GOT3 (cell line): ENCODE results near the gene CTH.
"Not testable (repeated sequence)": the region's sequence is repeated elsewhere in the genome, so short reads cannot be mapped to it uniquely, and the experiment has no call there.

Experiments
- DNase-seq: peaks from one replicate; lab custom pipeline; 2025; ENCODE audit warnings: mixed read lengths; lab: John Stamatoyannopoulos, UW

Gene CTH

DNA sequence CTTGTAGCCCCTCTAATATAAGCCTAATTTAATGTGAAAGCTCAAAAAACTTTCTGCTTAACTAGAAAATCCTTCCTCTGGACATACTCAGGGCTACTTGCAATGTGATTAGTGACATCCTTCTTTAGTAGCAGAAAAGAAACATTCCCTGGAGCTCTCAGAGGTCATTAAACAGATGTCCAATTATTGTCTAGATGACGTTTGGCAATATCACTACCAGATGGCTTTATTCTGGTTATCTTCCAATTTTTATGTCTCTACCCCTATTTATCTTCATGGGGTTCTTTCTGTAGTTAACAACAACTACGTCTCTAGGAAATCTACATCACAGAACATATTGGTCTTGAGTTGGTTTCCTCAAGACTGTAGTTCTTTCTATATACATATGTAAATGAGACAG lies 44.2 kb downstream of the CTH start:
- no peak for DNase-seq

DNA sequence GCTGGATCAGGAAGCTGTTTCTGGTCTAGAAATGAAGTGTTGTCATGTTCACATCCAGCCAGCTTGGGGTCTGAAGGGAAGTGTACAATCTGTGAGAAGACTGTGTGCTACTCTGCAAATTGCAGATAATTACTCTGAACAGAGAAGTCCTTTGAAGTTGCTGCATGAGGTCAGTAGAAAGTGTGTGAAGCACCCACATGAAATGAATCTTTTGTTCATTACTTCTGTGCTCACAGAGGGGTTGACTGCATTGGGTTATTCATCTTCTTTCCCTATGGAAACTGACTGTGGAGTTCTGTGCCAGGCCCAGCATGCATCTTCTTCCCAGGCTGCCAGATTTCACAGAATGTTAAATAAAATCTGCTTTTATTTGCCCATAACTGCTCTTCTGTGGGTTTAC lies 47.1 kb downstream of the CTH start:
- DNase-seq = no peak

DNA sequence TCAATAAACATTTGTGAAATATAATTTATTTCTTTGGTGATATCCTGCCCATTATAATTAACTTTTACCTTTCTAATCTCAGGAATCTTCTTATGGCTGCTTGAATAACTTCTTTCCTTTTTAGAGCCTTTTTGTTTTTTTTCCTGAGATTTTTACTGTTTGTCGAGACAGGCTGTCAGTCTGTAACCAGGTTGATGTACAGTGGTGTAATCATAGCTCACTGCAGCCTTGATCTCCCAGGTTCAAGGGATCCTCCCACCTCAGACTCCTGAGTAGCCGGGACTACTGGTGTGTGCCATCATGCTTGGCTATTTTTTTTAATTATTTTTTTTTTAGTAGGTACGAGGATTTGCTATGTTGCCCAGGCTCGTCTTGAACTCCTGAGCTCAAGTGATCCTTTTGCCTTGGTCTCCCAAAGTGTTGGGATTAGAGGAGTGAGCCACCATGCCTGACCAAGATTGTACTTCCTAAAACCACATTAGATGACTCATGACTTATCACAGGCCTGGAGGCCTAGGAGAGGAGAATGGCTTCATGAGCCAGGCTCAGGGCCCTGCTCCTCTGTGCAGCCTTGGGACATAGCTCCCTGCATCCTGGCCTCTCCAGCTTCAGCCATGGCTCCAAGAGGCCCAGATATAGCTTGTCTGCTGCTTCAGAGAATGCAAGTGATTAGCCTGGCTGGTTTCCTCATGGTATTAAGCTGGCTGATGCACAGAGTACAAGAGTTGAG lies 48.6 kb downstream of the CTH start:
- DNase-seq = no peak

DNA sequence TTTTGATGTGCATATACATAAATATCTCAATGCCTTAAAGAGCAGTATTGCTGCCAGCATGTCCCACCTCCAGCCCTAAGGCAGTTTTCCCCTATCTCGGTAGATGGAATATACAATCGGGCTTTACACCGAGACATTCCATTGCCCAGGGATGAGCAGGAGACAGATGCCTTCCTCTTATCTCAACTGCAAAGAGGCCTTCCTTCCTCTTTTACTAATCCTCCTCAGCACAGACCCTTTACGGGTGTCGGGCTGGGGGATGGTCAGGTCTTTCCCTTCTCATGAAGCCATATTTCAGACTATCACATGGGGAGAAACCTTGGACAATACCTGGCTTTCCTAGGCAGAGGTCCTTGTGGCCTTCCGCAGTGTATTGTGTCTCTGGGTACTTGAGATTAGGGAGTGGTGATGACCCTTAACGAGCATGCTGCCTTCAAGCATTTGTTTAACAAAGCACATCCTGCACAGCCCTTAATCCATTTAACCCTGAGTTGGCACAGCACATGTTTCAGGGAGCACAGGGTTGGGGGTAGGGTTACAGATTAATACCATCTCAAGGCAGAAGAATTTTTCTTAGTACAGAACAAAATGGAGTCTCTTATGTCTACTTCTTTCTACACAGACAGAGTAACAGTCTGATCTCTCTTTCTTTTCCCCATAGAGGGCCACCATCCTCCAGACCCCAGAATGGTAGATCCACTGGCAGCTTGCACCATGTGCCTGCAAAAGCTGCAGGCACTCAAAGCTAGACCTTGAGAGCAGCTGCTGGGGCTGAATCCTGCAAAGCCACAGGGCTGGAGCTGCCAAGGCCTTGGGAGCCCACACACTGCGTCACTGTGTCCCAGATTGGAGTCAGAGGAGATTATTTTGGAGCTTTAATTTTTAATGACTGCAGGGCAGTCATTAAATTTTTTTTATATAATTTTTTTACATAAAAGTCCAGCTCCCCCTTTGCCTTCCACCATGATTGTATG lies 50.0 kb downstream of the CTH start:
- DNase-seq = not testable (repeated sequence)

DNA sequence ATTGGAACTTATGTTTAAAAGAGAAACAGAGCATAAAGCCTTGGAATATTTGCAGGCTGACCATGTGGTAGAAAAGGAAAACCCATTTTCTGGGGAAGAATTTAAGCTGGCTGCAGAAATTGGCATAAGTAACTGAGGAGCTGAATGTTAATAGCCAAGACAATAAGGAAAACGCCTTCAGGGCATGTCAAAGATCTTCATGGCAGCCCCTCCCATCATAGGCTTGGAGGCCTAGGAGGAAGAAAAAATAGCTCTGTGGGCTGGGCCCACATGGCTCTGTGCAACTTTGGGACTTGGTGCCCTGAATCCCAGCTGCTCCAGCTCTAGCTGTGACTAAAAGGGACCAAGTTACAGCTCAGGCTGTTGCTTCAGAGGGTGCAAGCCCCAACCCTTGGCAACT lies 51.5 kb downstream of the CTH start:
- no peak for DNase-seq

DNA sequence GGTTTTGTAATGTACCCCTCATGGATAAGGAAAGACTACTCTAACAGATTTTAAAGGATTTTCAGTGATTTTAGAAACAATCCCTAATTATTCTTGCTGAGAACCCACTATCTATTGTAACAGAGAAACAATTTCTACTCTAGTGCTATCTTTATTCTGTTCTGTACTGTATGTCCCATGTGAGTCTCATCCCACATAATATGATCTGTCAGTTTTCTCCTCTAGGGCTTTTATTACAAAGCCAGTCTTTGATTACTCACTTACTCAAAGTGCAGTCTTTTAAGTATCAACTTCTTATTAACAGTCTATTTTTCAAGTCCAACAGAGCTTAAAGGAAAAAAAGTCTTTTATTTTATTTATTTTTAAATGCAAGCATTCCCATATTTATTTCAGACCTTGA lies 54.8 kb downstream of the CTH start:
- DNase-seq = no peak

DNA sequence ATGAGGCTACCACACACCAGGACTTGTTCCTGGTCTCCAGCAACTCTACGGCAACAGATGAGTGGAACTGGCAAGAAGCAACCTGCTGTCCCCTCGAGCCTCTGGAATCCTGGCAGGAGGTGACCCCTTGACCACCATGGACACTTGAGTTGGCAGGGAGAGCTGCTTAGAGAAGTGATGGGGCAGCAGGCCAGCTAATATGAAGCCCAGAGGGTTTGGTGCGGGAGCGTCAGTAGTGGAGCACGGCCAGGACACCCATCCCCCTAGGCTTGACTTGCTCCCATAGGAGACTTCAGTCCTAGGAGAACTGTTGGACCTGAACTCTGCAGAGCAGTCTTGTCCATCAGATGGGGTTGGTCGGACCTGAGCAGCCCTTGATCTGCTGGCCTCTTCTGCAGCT lies 56.5 kb downstream of the CTH start:
- no peak for DNase-seq

DNA sequence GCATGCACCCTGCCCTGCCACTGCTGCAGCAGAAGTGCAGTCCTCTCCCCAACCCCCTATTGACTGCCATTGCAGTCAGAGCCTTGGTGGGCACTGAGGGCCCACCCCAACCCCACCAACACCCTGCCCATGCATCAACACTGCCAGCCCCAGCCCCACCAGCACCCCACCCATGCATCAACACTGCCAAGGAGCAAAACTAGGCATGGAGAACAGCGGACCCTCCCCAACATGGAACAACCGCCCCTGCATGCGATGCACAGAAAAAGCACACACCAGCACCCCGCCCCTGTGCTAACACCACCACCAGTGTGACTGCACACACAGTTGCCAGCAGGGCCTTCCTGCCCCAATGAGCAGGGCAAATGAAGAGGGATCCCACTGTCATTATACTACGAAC lies 57.1 kb downstream of the CTH start:
- no peak for DNase-seq

DNA sequence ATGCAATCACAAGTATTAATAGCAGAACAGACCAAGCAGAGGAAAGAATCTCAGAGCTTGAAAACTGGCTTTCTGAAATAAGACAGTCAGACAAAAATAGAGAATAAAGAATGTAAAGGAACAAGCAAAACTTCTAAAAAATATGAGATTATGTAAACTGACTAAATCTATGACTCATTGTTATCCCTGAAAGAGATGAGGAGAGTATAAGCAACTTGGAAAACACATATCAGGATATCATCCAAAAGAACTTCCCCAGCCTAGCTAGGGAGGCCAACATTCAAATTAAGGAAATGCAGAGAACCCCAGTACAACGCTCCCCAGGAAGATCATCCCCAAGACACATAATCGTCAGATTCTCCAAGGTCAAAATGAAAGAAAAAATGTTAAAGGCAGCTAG lies 58.1 kb downstream of the CTH start:
- DNase-seq = not testable (repeated sequence)

DNA sequence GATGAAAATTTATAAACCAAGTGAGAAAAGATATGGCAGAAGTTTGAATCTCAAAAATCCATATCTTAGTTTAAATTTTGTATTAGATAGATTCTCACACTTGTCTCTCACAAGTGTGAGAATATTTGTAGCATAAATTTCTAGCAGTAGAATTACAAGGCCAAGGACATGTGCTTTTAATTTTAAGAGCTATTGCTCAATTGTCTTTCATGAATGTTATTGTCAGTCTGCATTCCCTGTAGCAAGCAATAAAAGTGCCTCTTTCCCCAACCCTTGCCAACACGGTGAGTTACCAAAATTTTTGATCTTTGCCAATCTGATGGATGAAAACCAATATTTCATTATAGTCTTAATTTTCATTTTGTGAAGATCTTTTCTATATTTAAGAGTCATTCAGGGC lies 64.0 kb downstream of the CTH start:
- DNase-seq = no peak

DNA sequence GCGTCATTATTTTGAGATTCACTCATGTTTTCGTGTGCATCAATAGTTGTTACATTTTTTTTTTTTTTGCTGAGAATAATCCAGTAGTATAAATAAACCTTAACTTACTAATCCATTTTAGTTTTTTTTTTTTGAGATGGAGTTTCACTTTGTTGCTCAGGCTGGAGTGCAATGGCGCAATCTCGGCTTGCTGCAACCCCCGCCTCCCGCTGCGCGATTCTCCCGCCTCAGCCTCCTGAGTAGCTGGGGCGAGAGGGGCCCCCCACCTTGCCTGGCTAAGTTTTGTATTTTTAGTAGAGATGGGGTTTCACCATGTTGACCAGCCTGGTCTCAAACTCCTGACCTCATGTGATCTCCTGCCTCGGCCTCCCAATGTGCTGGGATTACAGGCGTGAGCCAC lies 66.0 kb downstream of the CTH start:
- no peak for DNase-seq

DNA sequence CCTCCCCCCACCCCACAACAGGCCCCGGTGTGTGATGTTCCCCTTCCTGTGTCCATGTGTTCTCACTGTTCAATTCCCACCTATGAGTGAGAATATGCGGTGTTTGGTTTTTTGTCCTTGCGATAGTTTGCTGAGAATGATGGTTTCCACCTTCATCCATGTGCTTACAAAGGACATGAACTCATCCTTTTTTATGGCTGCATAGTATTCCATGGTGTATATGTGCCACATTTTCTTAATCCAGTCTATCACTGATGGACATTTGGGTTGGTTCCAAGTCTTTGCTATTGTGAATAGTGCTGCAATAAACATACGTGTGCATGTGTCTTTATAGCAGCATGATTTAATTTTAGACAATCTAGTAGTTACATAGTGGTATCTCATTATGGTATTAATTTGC lies 66.8 kb downstream of the CTH start:
- DNase-seq = not testable (repeated sequence)

DNA sequence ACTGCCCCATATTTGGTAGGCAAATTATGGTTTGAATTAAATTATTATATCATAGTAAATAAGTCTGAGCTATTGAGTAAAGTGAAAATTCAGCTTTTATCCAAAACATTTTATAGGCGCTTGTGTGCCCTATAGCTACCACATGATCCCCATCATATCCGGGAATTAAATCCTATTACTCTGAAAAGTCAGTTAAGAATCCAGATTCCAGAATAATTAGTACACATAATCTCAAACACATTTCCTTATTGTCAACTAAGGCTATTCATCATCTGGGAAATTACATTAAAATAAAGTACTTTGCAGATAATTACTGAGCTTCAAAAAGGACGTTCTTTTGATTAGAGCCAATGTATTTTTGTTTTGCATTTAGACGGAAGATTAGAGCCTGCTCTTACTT lies 72.3 kb downstream of the CTH start:
- no peak for DNase-seq

DNA sequence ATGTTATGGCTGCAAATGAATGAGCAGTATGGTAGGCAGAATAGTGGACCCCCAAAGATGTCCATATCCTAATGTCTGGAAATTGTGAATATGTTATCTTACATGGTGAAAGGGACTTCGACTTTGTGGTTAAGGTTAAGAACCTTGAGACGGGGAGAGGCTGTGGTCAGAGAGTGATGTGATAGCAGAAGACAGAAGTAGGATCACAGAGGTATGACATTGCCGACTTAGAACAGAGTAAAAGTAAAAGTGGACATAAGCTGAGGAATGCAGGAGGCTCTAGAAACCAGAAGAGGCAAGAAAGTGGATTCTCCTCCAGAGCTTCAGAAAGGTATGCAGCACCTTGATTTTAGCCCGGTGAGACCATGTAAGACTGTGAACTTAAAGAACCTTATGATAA lies 74.6 kb downstream of the CTH start:
- DNase-seq = no peak

DNA sequence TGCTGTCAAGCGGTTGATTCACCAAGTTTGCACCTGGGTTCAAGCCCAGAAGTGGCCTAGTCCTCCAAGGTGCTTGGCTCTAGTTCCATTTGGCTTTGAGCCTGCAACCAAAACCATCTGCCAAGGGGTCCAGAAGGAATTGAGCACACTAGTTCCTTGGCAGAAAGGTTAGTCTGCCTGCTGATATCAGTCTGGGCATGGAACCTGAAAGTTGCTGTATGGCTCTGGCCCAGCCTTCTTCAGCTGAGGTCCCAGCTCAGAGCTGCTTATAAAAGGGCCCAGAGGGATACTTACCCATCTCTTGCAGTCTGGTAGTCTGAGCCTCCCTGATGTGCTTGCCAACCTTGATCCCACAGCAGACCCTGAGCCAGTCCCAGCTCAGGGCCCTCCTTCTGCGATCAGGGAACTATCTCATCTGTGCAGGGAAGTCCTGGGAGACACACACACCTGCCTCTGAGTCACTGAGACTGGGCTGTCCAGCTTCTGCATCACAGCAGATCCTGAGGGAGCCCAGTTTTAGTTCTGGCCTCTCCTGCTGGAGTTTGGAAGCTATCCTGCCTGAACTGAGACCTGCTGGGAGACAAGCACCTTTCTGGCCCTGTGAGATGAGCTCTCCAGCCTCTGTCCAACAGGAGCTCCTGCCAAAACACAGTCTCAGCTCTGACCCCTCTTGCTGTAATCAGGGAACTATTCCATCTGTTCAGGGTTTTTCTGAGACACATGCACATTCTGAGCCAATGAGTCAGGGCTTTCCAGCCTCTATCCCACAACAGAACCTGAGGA lies 75.8 kb downstream of the CTH start:
- DNase-seq = no peak

DNA sequence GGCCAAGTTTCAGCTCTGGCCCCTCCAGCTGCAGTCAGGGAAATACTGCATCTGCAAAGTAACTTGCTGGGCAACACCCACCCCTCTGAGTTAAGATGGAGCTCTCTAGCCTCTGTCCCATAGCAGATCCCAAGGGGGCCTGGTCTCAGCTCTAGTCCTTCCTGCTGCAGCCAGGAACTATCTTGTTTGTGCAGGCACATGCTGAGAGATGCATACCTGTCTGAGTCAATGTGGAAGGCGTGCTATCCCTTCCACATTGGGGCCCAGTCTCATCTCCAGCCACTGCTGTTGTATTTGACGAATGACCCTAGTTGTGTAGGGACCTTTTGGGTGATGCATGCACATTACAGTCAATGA lies 76.4 kb downstream of the CTH start:
- no peak for DNase-seq

DNA sequence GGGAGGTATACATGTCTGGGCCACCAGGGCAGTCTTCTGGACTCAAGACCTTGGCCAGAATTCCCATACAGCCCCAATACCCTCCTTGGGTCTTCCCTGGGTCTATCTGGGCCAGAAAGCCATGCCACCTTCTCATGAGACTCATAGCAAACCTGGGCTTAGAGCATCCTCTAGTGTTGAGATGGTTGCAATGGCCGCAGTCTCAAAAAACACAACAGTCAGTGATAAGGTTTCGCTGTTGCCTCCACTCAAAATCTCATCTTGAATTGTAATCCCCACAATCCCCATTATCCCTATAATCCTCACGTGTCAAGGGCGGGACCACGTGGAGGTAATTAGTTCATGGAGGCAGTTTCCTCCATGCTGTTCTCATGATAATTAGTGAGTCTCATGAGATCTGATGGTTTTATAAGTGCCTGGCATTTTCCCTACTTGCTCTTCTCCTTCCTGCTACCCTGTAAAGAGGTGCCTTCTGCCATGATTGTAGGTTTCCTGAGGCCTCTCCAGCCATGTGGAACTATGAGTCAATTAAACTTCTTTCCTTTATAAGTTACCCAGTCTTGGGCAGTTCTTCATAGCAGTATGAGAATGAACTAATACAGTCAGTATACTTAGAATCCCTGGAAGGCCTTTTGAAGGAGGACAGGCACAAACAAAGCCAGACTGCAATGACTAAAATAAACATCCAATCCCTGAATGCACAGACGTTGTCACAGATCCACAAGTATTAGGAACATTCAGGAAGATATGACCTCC lies 77.0 kb downstream of the CTH start:
- no peak for DNase-seq
